CD4-positive, alpha-beta T cell (primary cell): ENCODE results near the gene CRTC1. TPM values are rescaled to one million over a fixed set of nuclear protein-coding genes. Genes with fewer than 3 reads are reported as not detected.

Experiments used
- ATAC-seq: fragments of 200-7000 bp; cut with Tn5 transposase; one replicate; pipeline ENCODE4 v1.10.0; 2022; ENCODE audit warnings: mild to moderate bottlenecking; ENCODE audit not compliant: poor library complexity
- CTCF ChIA-PET: fragments of 350-600 bp; sonication (Branson Sonifier 250); formaldehyde crosslinking; loops from one replicate; lab custom pipeline; 2021; ENCODE audit warnings: antibody characterized with exemption, inconsistent platforms; lab: Charles Lee
- POLR2A ChIA-PET: fragments of 350-600 bp; sonication (Branson Sonifier 250); formaldehyde crosslinking; loops from one replicate; lab custom pipeline; 2021; ENCODE audit warnings: antibody characterized with exemption, inconsistent platforms; lab: Charles Lee
- DNase-seq, 14 experiments: peaks; one replicate each; pipeline ENCODE4 v3.0.0-alpha.2; 2013 to 2020; ENCODE audit warnings: mixed read lengths in 2 of 14
- H3K27ac ChIP-seq, 2 donors: one replicate each; pipeline versions ENCODE4 v1.5.1 to v1.7.0; 2013; ENCODE audit warnings: low read length in 2 of 2, low read depth in 1 of 2, mild to moderate bottlenecking in 1 of 2
- H3K27me3 ChIP-seq, 2 experiments: 1 replicate in 1 of 2; 2 replicates in 1 of 2; pipeline versions ENCODE4 v1.6.1 to v1.7.0; 2013; ENCODE audit warnings: low read length in 2 of 2, control low read depth in 1 of 2, mild to moderate bottlenecking in 1 of 2, moderate library complexity in 1 of 2; ENCODE audit not compliant: insufficient read depth in 2 of 2, control insufficient read depth in 1 of 2
- H3K36me3 ChIP-seq: one replicate; pipeline ENCODE4 v1.6.1; 2013; ENCODE audit warnings: low read length, control low read depth; ENCODE audit not compliant: insufficient read depth
- H3K4me1 ChIP-seq: one replicate; pipeline ENCODE4 v1.6.1; 2013; ENCODE audit warnings: low read length, control low read depth; ENCODE audit not compliant: insufficient read depth
- H3K4me3 ChIP-seq: one replicate; pipeline ENCODE4 v1.5.1; 2013; ENCODE audit warnings: mild to moderate bottlenecking, low read length, moderate library complexity
- H3K9me3 ChIP-seq, 2 experiments: 1 replicate in 1 of 2; 2 replicates in 1 of 2; pipeline versions ENCODE4 v1.6.1 to v1.7.0; 2013; ENCODE audit warnings: low read length in 2 of 2, mild to moderate bottlenecking in 2 of 2, control low read depth in 1 of 2, moderate library complexity in 1 of 2; ENCODE audit not compliant: control insufficient read depth in 1 of 2, insufficient read depth in 1 of 2
- H3K27ac Mint-ChIP-seq: one replicate; pipeline ENCODE4 v1.8.0; 2020; ENCODE audit warnings: mixed read lengths
- H3K27me3 Mint-ChIP-seq: one replicate; pipeline ENCODE4 v1.8.0; 2021; ENCODE audit warnings: mixed read lengths
- H3K36me3 Mint-ChIP-seq: one replicate; pipeline ENCODE4 v1.8.0; 2021; ENCODE audit warnings: low read depth, mixed read lengths
- H3K4me1 Mint-ChIP-seq: one replicate; pipeline ENCODE4 v1.8.0; 2021; ENCODE audit warnings: low read depth, mixed read lengths
- H3K4me3 Mint-ChIP-seq: one replicate; pipeline ENCODE4 v1.8.0; 2020; ENCODE audit warnings: mild to moderate bottlenecking, mixed read lengths
- H3K9me3 Mint-ChIP-seq: one replicate; pipeline ENCODE4 v1.8.0; 2020; ENCODE audit warnings: mixed read lengths
- intact Hi-C, 2 experiments: fragments of 100-400 bp; cut with DNase I in 1 of 2; cut with micrococcal nuclease in 1 of 2; formaldehyde crosslinking; loops; one replicate each; pipeline versions ENCODE4 v1.15.1 to v1.9.0; 2023 to 2025; cut with DNase I, micrococcal nuclease
- total RNA-seq, 174 experiments: library from RNA in 2 of 174; stranded (reverse) in 2 of 174; gene quantifications; one replicate each; pipeline ENCODE4 v1.2.3 and lab custom pipeline; 2021 to 2026
- TF ChIP-seq, protein P1 (sequence below): fragments of 200-600 bp; IDR thresholded peaks from one replicate; pipeline ENCODE4 v1.8.0; 2022; ENCODE audit warnings: antibody characterized with exemption, mild to moderate bottlenecking

CRTC1 gene
- total RNA-seq, 2 experiments from 2014 or later, result 11.8 to 12.2 TPM

- no peaks in the 10 kb centered on the region for H3K4me1 ChIP-seq
- DNase-seq (no peak), ATAC-seq (no peak)
- Mint-ChIP-seq H3K27ac (no peak overlapping the region), H3K4me1 (no peaks in the 10 kb centered on the region), H3K9me3 (no peaks in the 10 kb centered on the region), H3K27me3 (no peaks in the 10 kb centered on the region), H3K36me3 (peaks cover 29% of the 10 kb centered on the region), H3K4me3 (no peak overlapping the region)
- peaks cover 10% of the 10 kb centered on the region for H3K36me3 ChIP-seq
- no peak overlapping the region for H3K27ac ChIP-seq
- intact Hi-C loops, result no loop called here
- ChIA-PET CTCF (no interaction called here), POLR2A (no interaction called here)
- TF ChIP-seq, protein P1, sequence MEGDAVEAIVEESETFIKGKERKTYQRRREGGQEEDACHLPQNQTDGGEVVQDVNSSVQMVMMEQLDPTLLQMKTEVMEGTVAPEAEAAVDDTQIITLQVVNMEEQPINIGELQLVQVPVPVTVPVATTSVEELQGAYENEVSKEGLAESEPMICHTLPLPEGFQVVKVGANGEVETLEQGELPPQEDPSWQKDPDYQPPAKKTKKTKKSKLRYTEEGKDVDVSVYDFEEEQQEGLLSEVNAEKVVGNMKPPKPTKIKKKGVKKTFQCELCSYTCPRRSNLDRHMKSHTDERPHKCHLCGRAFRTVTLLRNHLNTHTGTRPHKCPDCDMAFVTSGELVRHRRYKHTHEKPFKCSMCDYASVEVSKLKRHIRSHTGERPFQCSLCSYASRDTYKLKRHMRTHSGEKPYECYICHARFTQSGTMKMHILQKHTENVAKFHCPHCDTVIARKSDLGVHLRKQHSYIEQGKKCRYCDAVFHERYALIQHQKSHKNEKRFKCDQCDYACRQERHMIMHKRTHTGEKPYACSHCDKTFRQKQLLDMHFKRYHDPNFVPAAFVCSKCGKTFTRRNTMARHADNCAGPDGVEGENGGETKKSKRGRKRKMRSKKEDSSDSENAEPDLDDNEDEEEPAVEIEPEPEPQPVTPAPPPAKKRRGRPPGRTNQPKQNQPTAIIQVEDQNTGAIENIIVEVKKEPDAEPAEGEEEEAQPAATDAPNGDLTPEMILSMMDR, result no peak
- no peak overlapping the region for H3K4me3 ChIP-seq
- H3K27me3 ChIP-seq, result no peaks in the 10 kb centered on the region
- no peaks in the 10 kb centered on the region for H3K9me3 ChIP-seq
Measured at GRCh38 chr19:18754501-18754900, 71.0 kb downstream of the CRTC1 start.

- Histone ChIP-seq H3K4me1 (no peaks in the 10 kb centered on the region), H3K9me3 (no peaks in the 10 kb centered on the region), H3K27me3 (no peaks in the 10 kb centered on the region), H3K4me3 (no peak overlapping the region), H3K36me3 (peaks cover 5% of the 10 kb centered on the region), H3K27ac (no peak overlapping the region)
- ChIA-PET POLR2A (no interaction called here), CTCF (no interaction called here)
- DNase-seq, result no peak
- Mint-ChIP-seq H3K9me3 (no peaks in the 10 kb centered on the region), H3K36me3 (peaks cover 13% of the 10 kb centered on the region), H3K27ac (no peak overlapping the region), H3K27me3 (no peaks in the 10 kb centered on the region), H3K4me1 (no peaks in the 10 kb centered on the region), H3K4me3 (no peak overlapping the region)
- ATAC-seq, result no peak
- intact Hi-C loops, result no loop called here
- TF ChIP-seq, protein P1, result no peak
Measured at GRCh38 chr19:18756896-18757295, 73.4 kb downstream of the CRTC1 start.

GRCh38 chr19:18759304-18759994 lies 76.0 kb downstream of the CRTC1 start:
- DNase-seq, result no peak
- POLR2A ChIA-PET, result no interaction called here

More at GRCh38 chr19:18759304-18759994, 76.0 kb downstream of the CRTC1 start:
- intact Hi-C loops, result no loop called here
- Histone ChIP-seq H3K36me3 (no peaks in the 10 kb centered on the region), H3K27me3 (no peaks in the 10 kb centered on the region), H3K27ac (no peak overlapping the region), H3K4me1 (no peaks in the 10 kb centered on the region), H3K4me3 (no peak overlapping the region), H3K9me3 (no peaks in the 10 kb centered on the region)
- Mint-ChIP-seq H3K4me3 (no peak overlapping the region), H3K27me3 (no peaks in the 10 kb centered on the region), H3K4me1 (no peaks in the 10 kb centered on the region), H3K27ac (no peak overlapping the region), H3K9me3 (no peaks in the 10 kb centered on the region), H3K36me3 (peaks cover 2% of the 10 kb centered on the region)
- TF ChIP-seq, protein P1, result no peak
- ATAC-seq, result no peak
- CTCF ChIA-PET, result no interaction called here
